Measurements from ENCODE around the gene STOX2.

Gene STOX2

GRCh38 chr4:183905081-183905592 is at the start of gene STOX2:
STOX2 (plus strand) TSS chr4:183905307; CDS start chr4:183906791, 1,484 bp downstream.
- peak; percentile 11 for DNase-seq (ENCODE audit: low read depth)

- no peak for DNase-seq (ENCODE audit: low read depth)
Observed at GRCh38 chr4:183855323-183856190, 49.5 kb upstream of the STOX2 start.

- DNase-seq (ENCODE audit: low read depth), result no peak
Observed at GRCh38 chr4:183857040-183857439, 48.1 kb upstream of the STOX2 start.

GRCh38 chr4:183858011-183858615 is 47.0 kb upstream of the STOX2 start:
- no peak for DNase-seq (ENCODE audit: low read depth)

GRCh38 chr4:183860119-183860518 is 45.0 kb upstream of the STOX2 start:
- no peak for DNase-seq (ENCODE audit: low read depth)

- DNase-seq (ENCODE audit: low read depth), result no peak
Observed at GRCh38 chr4:183860731-183861130, 44.4 kb upstream of the STOX2 start.

- DNase-seq (ENCODE audit: low read depth), result no peak
Observed at GRCh38 chr4:183861426-183861825, 43.7 kb upstream of the STOX2 start.

- DNase-seq (ENCODE audit: low read depth), result no peak
Observed at GRCh38 chr4:183863155-183863825, 41.8 kb upstream of the STOX2 start.

- no peak for DNase-seq (ENCODE audit: low read depth)
Observed at GRCh38 chr4:183867247-183867646, 37.9 kb upstream of the STOX2 start.

GRCh38 chr4:183870997-183871396 is 34.1 kb upstream of the STOX2 start:
- DNase-seq (ENCODE audit: low read depth), result no peak

GRCh38 chr4:183871581-183871980 is 33.5 kb upstream of the STOX2 start:
- DNase-seq (ENCODE audit: low read depth), result no peak

- DNase-seq (ENCODE audit: low read depth), result no peak
Observed at GRCh38 chr4:183872531-183872930, 32.6 kb upstream of the STOX2 start.

- no peak for DNase-seq (ENCODE audit: low read depth)
Observed at GRCh38 chr4:183873409-183874185, 31.5 kb upstream of the STOX2 start.

- DNase-seq (ENCODE audit: low read depth), result no peak
Observed at GRCh38 chr4:183875251-183875825, 29.8 kb upstream of the STOX2 start.

GRCh38 chr4:183876268-183876934 is 28.7 kb upstream of the STOX2 start:
- DNase-seq (ENCODE audit: low read depth), result no peak

GRCh38 chr4:183878251-183878970 is 26.7 kb upstream of the STOX2 start:
- no peak for DNase-seq (ENCODE audit: low read depth)

- no peak for DNase-seq (ENCODE audit: low read depth)
Observed at GRCh38 chr4:183885205-183885720, 19.8 kb upstream of the STOX2 start.

- DNase-seq (ENCODE audit: low read depth), result no peak
Observed at GRCh38 chr4:183887351-183887750, 17.8 kb upstream of the STOX2 start.

GRCh38 chr4:183888564-183888963 is 16.5 kb upstream of the STOX2 start:
- DNase-seq (ENCODE audit: low read depth), result no peak

GRCh38 chr4:183889190-183889589 is 15.9 kb upstream of the STOX2 start:
- DNase-seq (ENCODE audit: low read depth), result no peak

Data from EH (cell line).